ENCODE measurements around the gene CDHR2. TPM values are rescaled to one million over a fixed set of nuclear protein-coding genes. Genes with fewer than 3 reads are reported as not detected.

The CDHR2 gene
- total RNA-seq, 1 experiment from 2014 or later = 0.63 TPM

DNA sequence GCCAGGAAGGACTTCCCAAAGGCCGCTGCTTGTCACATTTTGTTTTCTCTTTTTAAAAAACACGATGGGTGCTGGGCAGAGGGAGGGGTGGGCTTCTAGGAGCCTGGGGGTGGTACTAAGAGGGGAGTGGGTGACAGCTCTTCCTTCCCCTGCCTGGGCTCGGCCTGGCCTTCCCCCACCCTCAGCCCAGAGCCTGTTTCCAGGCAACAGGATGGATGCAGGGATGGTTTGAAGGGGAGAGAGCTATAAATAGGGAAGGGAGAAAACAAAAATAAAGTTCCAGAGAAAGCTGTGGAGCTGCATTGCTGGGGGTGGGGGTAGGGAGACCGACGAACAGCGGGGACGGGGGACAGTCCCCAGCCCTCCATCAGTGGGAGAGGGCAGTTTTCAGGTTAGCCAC is 67.4 kb downstream of the CDHR2 start (continued):
- TF ChIP-seq, protein P1, sequence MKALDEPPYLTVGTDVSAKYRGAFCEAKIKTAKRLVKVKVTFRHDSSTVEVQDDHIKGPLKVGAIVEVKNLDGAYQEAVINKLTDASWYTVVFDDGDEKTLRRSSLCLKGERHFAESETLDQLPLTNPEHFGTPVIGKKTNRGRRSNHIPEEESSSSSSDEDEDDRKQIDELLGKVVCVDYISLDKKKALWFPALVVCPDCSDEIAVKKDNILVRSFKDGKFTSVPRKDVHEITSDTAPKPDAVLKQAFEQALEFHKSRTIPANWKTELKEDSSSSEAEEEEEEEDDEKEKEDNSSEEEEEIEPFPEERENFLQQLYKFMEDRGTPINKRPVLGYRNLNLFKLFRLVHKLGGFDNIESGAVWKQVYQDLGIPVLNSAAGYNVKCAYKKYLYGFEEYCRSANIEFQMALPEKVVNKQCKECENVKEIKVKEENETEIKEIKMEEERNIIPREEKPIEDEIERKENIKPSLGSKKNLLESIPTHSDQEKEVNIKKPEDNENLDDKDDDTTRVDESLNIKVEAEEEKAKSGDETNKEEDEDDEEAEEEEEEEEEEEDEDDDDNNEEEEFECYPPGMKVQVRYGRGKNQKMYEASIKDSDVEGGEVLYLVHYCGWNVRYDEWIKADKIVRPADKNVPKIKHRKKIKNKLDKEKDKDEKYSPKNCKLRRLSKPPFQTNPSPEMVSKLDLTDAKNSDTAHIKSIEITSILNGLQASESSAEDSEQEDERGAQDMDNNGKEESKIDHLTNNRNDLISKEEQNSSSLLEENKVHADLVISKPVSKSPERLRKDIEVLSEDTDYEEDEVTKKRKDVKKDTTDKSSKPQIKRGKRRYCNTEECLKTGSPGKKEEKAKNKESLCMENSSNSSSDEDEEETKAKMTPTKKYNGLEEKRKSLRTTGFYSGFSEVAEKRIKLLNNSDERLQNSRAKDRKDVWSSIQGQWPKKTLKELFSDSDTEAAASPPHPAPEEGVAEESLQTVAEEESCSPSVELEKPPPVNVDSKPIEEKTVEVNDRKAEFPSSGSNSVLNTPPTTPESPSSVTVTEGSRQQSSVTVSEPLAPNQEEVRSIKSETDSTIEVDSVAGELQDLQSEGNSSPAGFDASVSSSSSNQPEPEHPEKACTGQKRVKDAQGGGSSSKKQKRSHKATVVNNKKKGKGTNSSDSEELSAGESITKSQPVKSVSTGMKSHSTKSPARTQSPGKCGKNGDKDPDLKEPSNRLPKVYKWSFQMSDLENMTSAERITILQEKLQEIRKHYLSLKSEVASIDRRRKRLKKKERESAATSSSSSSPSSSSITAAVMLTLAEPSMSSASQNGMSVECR (CRISPR knock-in tag; IDR thresholded peaks at IDR 0.05; ENCODE audit: borderline replicate concordance) = no peak

DNA sequence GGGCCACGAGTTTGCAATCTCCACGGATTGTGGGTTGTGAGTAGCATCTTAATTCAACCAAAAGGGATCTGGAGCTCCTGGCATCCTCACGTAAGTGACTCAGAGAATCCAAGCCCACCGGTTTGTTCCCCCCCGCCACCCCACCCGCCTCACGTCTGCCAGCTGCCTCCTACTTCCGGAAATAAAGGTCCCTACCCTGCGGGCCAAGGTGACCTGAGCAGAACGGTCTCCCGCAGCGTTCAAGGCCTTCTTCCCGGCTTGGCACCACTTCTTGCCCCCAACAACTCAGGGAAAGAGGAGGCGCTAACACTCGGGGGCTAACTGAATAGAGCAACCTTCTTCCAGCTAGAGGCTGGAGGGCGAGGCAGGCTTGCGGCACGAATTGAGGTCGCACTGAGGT is 69.6 kb downstream of the CDHR2 start:
- Mint-ChIP-seq H3K27me3 (ENCODE audit: low read depth) (peaks cover 69% of the 10 kb centered on the region), H3K9me3 (no peaks in the 10 kb centered on the region), H3K4me3 (peak overlapping the region; percentile 38; the same call in 1 of the 2 replicates), H3K4me1 (peaks cover 6% of the 10 kb centered on the region), H3K27ac (no peak overlapping the region), H3K36me3 (no peaks in the 10 kb centered on the region)
- TF ChIP-seq ZNF138 (CRISPR knock-in tag; conservative IDR thresholded peaks at IDR 0.05) = no peak
- TF ChIP-seq ZNF219 (CRISPR knock-in tag; IDR thresholded peaks at IDR 0.05; ENCODE audit: borderline replicate concordance) = no peak
- TF ChIP-seq CREB1 (CRISPR knock-in tag; IDR thresholded peaks at IDR 0.05) = no peak
- ChIA-PET POLR2A (no interaction called here), CTCF (interaction anchor here (0.7 to 1.2 kb wide), 3 partner anchors 12 to 259 kb away, joined by 3 to 4 read pairs (median 3); partner anchors contain the start of genes EIF4E1B and SNCB)
- DNase-seq (ENCODE audit: low spot score) (no peak), ATAC-seq (no peak)

DNA sequence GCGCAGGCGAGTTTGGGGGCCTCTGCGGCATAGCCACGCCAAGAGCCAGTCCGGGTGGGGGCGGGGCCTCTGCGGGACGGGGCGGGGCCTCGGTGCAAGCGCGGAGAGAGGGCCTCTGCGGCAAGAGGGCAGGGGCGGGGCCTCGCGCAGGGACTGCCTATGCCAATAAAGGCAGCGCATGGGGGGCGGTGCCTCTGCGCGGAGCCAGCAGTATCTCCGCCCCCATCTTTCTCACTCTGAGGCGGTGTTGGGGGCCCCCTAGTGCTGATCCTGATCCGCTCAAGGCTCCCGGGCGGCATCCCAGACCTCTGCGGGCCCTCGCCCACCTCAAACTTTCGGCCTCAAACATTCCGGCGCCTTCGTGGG is 70.0 kb downstream of the CDHR2 start:
- no peak overlapping the region for H3K27ac Mint-ChIP-seq
- peak; percentile 98 for DNase-seq (ENCODE audit: low spot score)
- ChIA-PET CTCF (interaction anchor here (0.6 to 1.3 kb wide), 5 partner anchors 11 to 258 kb away, joined by 3 to 4 read pairs (median 3); partner anchors contain the start of genes EIF4E1B and SNCB), POLR2A (interaction anchor here (1.0 kb wide), 1 partner anchor 11 kb away, joined by 3 read pairs; no protein-coding TSS in a partner anchor)
- H3K36me3 Mint-ChIP-seq = no peaks in the 10 kb centered on the region
- peaks cover 69% of the 10 kb centered on the region for H3K27me3 Mint-ChIP-seq (ENCODE audit: low read depth)
- no peaks in the 10 kb centered on the region for H3K9me3 Mint-ChIP-seq
- H3K4me1 Mint-ChIP-seq = peaks cover 6% of the 10 kb centered on the region
- peak; percentile 98 for ATAC-seq
- peak overlapping the region; percentile 76 for H3K4me3 Mint-ChIP-seq
- TF ChIP-seq MXD4 (CRISPR knock-in tag; IDR thresholded peaks at IDR 0.05; ENCODE audit: borderline replicate concordance) (no peak), ZNF219 (CRISPR knock-in tag; IDR thresholded peaks at IDR 0.05; ENCODE audit: borderline replicate concordance) (no peak), TCF7 (CRISPR knock-in tag; IDR thresholded peaks at IDR 0.05; ENCODE audit: low read depth) (no peak), FOXK1 (CRISPR knock-in tag; IDR thresholded peaks at IDR 0.05) (no peak), JUN (CRISPR knock-in tag; IDR thresholded peaks at IDR 0.05) (no peak), SMAD4 (CRISPR knock-in tag; IDR thresholded peaks at IDR 0.05) (no peak), NR2C2 (CRISPR knock-in tag; IDR thresholded peaks at IDR 0.05) (no peak), HMGA2 (CRISPR knock-in tag; IDR thresholded peaks at IDR 0.05) (no peak), NR1H2 (CRISPR knock-in tag; IDR thresholded peaks at IDR 0.05) (no peak)
- TF ChIP-seq, protein P1 (CRISPR knock-in tag; IDR thresholded peaks at IDR 0.05; ENCODE audit: borderline replicate concordance) = 0 out of 2 replicates have a peak, but pooled peaks have one; percentile 23
- TF ChIP-seq, protein P2, sequence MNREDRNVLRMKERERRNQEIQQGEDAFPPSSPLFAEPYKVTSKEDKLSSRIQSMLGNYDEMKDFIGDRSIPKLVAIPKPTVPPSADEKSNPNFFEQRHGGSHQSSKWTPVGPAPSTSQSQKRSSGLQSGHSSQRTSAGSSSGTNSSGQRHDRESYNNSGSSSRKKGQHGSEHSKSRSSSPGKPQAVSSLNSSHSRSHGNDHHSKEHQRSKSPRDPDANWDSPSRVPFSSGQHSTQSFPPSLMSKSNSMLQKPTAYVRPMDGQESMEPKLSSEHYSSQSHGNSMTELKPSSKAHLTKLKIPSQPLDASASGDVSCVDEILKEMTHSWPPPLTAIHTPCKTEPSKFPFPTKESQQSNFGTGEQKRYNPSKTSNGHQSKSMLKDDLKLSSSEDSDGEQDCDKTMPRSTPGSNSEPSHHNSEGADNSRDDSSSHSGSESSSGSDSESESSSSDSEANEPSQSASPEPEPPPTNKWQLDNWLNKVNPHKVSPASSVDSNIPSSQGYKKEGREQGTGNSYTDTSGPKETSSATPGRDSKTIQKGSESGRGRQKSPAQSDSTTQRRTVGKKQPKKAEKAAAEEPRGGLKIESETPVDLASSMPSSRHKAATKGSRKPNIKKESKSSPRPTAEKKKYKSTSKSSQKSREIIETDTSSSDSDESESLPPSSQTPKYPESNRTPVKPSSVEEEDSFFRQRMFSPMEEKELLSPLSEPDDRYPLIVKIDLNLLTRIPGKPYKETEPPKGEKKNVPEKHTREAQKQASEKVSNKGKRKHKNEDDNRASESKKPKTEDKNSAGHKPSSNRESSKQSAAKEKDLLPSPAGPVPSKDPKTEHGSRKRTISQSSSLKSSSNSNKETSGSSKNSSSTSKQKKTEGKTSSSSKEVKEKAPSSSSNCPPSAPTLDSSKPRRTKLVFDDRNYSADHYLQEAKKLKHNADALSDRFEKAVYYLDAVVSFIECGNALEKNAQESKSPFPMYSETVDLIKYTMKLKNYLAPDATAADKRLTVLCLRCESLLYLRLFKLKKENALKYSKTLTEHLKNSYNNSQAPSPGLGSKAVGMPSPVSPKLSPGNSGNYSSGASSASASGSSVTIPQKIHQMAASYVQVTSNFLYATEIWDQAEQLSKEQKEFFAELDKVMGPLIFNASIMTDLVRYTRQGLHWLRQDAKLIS (CRISPR knock-in tag; IDR thresholded peaks at IDR 0.05; ENCODE audit: borderline replicate concordance) = no peak
- TF ChIP-seq, protein P3, sequence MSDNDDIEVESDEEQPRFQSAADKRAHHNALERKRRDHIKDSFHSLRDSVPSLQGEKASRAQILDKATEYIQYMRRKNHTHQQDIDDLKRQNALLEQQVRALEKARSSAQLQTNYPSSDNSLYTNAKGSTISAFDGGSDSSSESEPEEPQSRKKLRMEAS (CRISPR knock-in tag; IDR thresholded peaks at IDR 0.05) = no peak; the same call in 1 of the 2 replicates
- TF ChIP-seq, protein P4, sequence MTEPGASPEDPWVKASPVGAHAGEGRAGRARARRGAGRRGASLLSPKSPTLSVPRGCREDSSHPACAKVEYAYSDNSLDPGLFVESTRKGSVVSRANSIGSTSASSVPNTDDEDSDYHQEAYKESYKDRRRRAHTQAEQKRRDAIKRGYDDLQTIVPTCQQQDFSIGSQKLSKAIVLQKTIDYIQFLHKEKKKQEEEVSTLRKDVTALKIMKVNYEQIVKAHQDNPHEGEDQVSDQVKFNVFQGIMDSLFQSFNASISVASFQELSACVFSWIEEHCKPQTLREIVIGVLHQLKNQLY (CRISPR knock-in tag; IDR thresholded peaks at IDR 0.05) = no peak
- TF ChIP-seq, protein P5, sequence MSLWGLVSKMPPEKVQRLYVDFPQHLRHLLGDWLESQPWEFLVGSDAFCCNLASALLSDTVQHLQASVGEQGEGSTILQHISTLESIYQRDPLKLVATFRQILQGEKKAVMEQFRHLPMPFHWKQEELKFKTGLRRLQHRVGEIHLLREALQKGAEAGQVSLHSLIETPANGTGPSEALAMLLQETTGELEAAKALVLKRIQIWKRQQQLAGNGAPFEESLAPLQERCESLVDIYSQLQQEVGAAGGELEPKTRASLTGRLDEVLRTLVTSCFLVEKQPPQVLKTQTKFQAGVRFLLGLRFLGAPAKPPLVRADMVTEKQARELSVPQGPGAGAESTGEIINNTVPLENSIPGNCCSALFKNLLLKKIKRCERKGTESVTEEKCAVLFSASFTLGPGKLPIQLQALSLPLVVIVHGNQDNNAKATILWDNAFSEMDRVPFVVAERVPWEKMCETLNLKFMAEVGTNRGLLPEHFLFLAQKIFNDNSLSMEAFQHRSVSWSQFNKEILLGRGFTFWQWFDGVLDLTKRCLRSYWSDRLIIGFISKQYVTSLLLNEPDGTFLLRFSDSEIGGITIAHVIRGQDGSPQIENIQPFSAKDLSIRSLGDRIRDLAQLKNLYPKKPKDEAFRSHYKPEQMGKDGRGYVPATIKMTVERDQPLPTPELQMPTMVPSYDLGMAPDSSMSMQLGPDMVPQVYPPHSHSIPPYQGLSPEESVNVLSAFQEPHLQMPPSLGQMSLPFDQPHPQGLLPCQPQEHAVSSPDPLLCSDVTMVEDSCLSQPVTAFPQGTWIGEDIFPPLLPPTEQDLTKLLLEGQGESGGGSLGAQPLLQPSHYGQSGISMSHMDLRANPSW (CRISPR knock-in tag; conservative IDR thresholded peaks at IDR 0.05; ENCODE audit: low read depth) = no peak
